HEK293 (cell line): ENCODE data around the gene TRAF4.

Source experiments
- BCL11A ChIP-seq: fragments of 450-650 bp; formaldehyde crosslinking; IDR thresholded peaks from 2 replicates; pipeline ENCODE4 v1.5.1; 2016; ENCODE audit warnings: low read depth, missing biosample characterization, missing genetic modification characterization
- BCL11B ChIP-seq: fragments of 450-650 bp; formaldehyde crosslinking; IDR thresholded peaks from 2 replicates; pipeline ENCODE4 v1.5.1; 2016; ENCODE audit warnings: low read depth, missing biosample characterization, missing genetic modification characterization
- HIC1 ChIP-seq: fragments of 450-650 bp; formaldehyde crosslinking; IDR thresholded peaks from 2 replicates; pipeline ENCODE4 v1.5.1; 2016; ENCODE audit warnings: missing biosample characterization, missing genetic modification characterization
- IKZF3 ChIP-seq: fragments of 450-650 bp; IDR thresholded peaks from 2 replicates; pipeline ENCODE4 v1.5.0; 2018; ENCODE audit warnings: missing biosample characterization, mild to moderate bottlenecking, missing genetic modification characterization, moderate library complexity
- KLF1 ChIP-seq: fragments of 450-650 bp; formaldehyde crosslinking; IDR thresholded peaks from 2 replicates; pipeline ENCODE4 v1.5.1; 2016; ENCODE audit warnings: missing biosample characterization, missing genetic modification characterization
- KLF16 ChIP-seq: fragments of 450-650 bp; formaldehyde crosslinking; IDR thresholded peaks from 2 replicates; pipeline ENCODE4 v1.5.1; 2017; ENCODE audit warnings: missing biosample characterization, missing genetic modification characterization
- KLF7 ChIP-seq: fragments of 450-650 bp; formaldehyde crosslinking; IDR thresholded peaks from 2 replicates; pipeline ENCODE4 v1.5.1; 2016; ENCODE audit warnings: missing biosample characterization, missing genetic modification characterization, borderline replicate concordance
- MZF1 ChIP-seq: fragments of 450-650 bp; formaldehyde crosslinking; IDR thresholded peaks from 2 replicates; pipeline ENCODE4 v1.5.1; 2017; ENCODE audit warnings: missing biosample characterization, missing genetic modification characterization, borderline replicate concordance
- SP2 ChIP-seq: fragments of 450-650 bp; formaldehyde crosslinking; IDR thresholded peaks from 2 replicates; pipeline ENCODE4 v1.5.1; 2016; ENCODE audit warnings: missing biosample characterization, missing genetic modification characterization
- SP3 ChIP-seq: fragments of 450-650 bp; formaldehyde crosslinking; IDR thresholded peaks from 2 replicates; pipeline ENCODE4 v1.5.1; 2016; ENCODE audit warnings: missing biosample characterization, missing genetic modification characterization
- SP7 ChIP-seq: fragments of 450-650 bp; formaldehyde crosslinking; IDR thresholded peaks from 2 replicates; pipeline ENCODE4 v1.5.1; 2016; ENCODE audit warnings: missing biosample characterization, missing genetic modification characterization
- ZBTB21 ChIP-seq: fragments of 450-650 bp; formaldehyde crosslinking; IDR thresholded peaks from 2 replicates; pipeline ENCODE4 v1.5.1; 2017; ENCODE audit warnings: missing biosample characterization, missing genetic modification characterization
- ZEB2 ChIP-seq: fragments of 450-650 bp; formaldehyde crosslinking; IDR thresholded peaks from 2 replicates; pipeline ENCODE4 v1.5.1; 2016; ENCODE audit warnings: missing biosample characterization, missing genetic modification characterization
- ZNF157 ChIP-seq: fragments of 450-650 bp; formaldehyde crosslinking; IDR thresholded peaks from 2 replicates; pipeline ENCODE4 v1.5.1; 2016; ENCODE audit warnings: missing biosample characterization, missing genetic modification characterization
- ZNF211 ChIP-seq: fragments of 450-650 bp; formaldehyde crosslinking; IDR thresholded peaks from 2 replicates; pipeline ENCODE4 v1.5.1; 2016; ENCODE audit warnings: low read depth, missing biosample characterization, missing genetic modification characterization
- ZNF302 ChIP-seq: fragments of 450-650 bp; formaldehyde crosslinking; IDR thresholded peaks from 2 replicates; pipeline ENCODE4 v1.5.1; 2016; ENCODE audit warnings: missing biosample characterization, missing genetic modification characterization, low read depth
- ZNF354C ChIP-seq: fragments of 450-650 bp; formaldehyde crosslinking; IDR thresholded peaks from 2 replicates; pipeline ENCODE4 v1.5.1; 2016; ENCODE audit warnings: missing biosample characterization, missing genetic modification characterization, low read depth, borderline replicate concordance
- ZNF366 ChIP-seq: fragments of 450-650 bp; formaldehyde crosslinking; conservative IDR thresholded peaks from 2 replicates; pipeline ENCODE4 v1.5.1; 2016; ENCODE audit warnings: missing biosample characterization, missing genetic modification characterization
- ZNF423 ChIP-seq: fragments of 450-650 bp; formaldehyde crosslinking; IDR thresholded peaks from 2 replicates; pipeline ENCODE4 v1.5.1; 2016; ENCODE audit warnings: missing biosample characterization, missing genetic modification characterization
- ZNF530 ChIP-seq: fragments of 450-650 bp; formaldehyde crosslinking; IDR thresholded peaks from 2 replicates; pipeline ENCODE4 v1.5.1; 2016; ENCODE audit warnings: low read depth, missing biosample characterization, missing genetic modification characterization
- ZNF544 ChIP-seq: fragments of 450-650 bp; formaldehyde crosslinking; IDR thresholded peaks from 2 replicates; pipeline ENCODE4 v1.5.0; 2017; ENCODE audit warnings: missing biosample characterization, missing genetic modification characterization
- ZNF623 ChIP-seq: fragments of 450-650 bp; formaldehyde crosslinking; IDR thresholded peaks from 2 replicates; pipeline ENCODE4 v1.5.1; 2016; ENCODE audit warnings: missing biosample characterization, missing genetic modification characterization
- ZNF76 ChIP-seq: fragments of 450-650 bp; formaldehyde crosslinking; IDR thresholded peaks from 2 replicates; pipeline ENCODE4; 2016; ENCODE audit warnings: low read depth, missing biosample characterization, missing genetic modification characterization, borderline replicate concordance
- ZNF777 ChIP-seq: fragments of 450-650 bp; formaldehyde crosslinking; IDR thresholded peaks from 2 replicates; pipeline ENCODE4 v1.5.1; 2017; ENCODE audit warnings: missing biosample characterization, missing genetic modification characterization, borderline replicate concordance
- ZNF830 ChIP-seq: fragments of 450-650 bp; IDR thresholded peaks from 2 replicates; pipeline ENCODE4 v1.5.0; 2018; ENCODE audit warnings: missing biosample characterization, missing genetic modification characterization, low read depth, mild to moderate bottlenecking, moderate library complexity
- ZSCAN23 ChIP-seq: fragments of 450-650 bp; formaldehyde crosslinking; IDR thresholded peaks from 2 replicates; pipeline ENCODE4 v1.5.1; 2016; ENCODE audit warnings: missing biosample characterization, missing genetic modification characterization
- ZSCAN30 ChIP-seq: fragments of 450-650 bp; IDR thresholded peaks from 2 replicates; pipeline ENCODE4 v1.5.1; 2018; ENCODE audit warnings: missing biosample characterization, mild to moderate bottlenecking, missing genetic modification characterization, moderate library complexity
- TF ChIP-seq, protein P1 (sequence below): fragments of 450-650 bp; formaldehyde crosslinking; IDR thresholded peaks from 2 replicates; pipeline ENCODE4 v1.5.1; 2016; ENCODE audit warnings: missing biosample characterization, missing genetic modification characterization
- TF ChIP-seq, protein P2 (sequence below): fragments of 450-650 bp; formaldehyde crosslinking; IDR thresholded peaks from 2 replicates; pipeline ENCODE4 v1.5.1; 2017; ENCODE audit warnings: missing biosample characterization, missing genetic modification characterization
- TF ChIP-seq, protein P3 (sequence below): fragments of 450-650 bp; formaldehyde crosslinking; IDR thresholded peaks from 2 replicates; pipeline ENCODE4 v1.5.1; 2016; ENCODE audit warnings: missing biosample characterization, missing genetic modification characterization, borderline replicate concordance
- TF ChIP-seq, protein P4 (sequence below): fragments of 450-650 bp; formaldehyde crosslinking; IDR thresholded peaks from 2 replicates; pipeline ENCODE4 v1.5.1; 2016; ENCODE audit warnings: missing biosample characterization, missing genetic modification characterization

The TRAF4 gene

DNA sequence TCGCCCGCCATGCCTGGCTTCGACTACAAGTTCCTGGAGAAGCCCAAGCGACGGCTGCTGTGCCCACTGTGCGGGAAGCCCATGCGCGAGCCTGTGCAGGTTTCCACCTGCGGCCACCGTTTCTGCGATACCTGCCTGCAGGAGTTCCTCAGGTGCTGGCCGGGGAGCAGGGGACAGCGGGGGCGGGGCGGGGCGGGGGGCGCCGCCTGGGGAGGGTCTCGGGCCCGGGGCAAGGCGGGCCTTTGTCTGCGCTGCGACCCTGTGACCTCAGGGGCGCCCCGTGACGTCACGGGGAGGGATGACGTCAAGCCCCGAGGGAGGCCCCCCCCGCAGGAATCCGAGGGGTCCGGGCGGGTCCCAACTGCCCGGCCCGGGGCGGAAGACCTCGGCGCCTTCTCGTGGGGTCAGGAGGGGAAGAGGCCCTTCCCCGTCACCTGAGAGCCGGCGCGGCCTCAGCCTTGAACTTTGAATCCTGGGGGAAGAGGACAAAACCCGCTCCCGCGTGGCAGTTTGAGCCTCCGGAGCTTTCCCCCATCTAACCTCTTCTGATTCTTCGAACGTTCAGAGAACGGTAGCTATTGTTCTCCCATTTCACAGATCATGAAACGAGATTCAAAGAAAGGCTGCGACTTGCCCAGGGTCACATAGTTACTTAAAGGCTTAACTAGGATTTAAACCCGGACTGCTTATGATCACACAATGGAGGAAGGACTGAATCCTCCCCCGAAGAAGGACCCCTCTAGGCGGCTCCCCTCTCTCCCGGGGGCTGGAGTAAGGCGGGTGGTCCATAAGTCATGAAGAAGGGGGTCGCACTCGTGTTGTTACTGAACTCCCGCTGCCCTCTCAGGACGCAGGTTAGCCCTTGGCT is 527 bp downstream of the TRAF4 start (continued):
- TF ChIP-seq, protein P1, sequence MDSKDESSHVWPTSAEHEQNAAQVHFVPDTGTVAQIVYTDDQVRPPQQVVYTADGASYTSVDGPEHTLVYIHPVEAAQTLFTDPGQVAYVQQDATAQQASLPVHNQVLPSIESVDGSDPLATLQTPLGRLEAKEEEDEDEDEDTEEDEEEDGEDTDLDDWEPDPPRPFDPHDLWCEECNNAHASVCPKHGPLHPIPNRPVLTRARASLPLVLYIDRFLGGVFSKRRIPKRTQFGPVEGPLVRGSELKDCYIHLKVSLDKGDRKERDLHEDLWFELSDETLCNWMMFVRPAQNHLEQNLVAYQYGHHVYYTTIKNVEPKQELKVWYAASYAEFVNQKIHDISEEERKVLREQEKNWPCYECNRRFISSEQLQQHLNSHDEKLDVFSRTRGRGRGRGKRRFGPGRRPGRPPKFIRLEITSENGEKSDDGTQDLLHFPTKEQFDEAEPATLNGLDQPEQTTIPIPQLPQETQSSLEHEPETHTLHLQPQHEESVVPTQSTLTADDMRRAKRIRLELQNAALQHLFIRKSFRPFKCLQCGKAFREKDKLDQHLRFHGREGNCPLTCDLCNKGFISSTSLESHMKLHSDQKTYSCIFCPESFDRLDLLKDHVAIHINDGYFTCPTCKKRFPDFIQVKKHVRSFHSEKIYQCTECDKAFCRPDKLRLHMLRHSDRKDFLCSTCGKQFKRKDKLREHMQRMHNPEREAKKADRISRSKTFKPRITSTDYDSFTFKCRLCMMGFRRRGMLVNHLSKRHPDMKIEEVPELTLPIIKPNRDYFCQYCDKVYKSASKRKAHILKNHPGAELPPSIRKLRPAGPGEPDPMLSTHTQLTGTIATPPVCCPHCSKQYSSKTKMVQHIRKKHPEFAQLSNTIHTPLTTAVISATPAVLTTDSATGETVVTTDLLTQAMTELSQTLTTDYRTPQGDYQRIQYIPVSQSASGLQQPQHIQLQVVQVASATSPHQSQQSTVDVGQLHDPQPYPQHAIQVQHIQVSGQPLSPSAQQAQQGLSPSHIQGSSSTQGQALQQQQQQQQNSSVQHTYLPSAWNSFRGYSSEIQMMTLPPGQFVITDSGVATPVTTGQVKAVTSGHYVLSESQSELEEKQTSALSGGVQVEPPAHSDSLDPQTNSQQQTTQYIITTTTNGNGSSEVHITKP (tag by site-specific recombination) = no peak
- TF ChIP-seq ZBTB21 (tag by site-specific recombination) (peak; percentile 99), BCL11A (tag by site-specific recombination) (peak; percentile 58; the same call in 1 of the 2 replicates), ZNF423 (tag by site-specific recombination) (no peak), IKZF3 (no peak), ZNF302 (tag by site-specific recombination) (no peak), SP3 (tag by site-specific recombination) (peak; percentile 43), ZNF830 (tag by site-specific recombination) (no peak), ZNF354C (tag by site-specific recombination) (no peak), SP7 (no peak), ZNF544 (tag by site-specific recombination) (no peak), KLF7 (no peak), ZNF76 (tag by site-specific recombination) (0 out of 2 replicates have a peak, but pooled peaks have one; percentile 52), MZF1 (no peak), ZNF211 (no peak), ZSCAN23 (tag by site-specific recombination) (no peak), ZNF777 (tag by site-specific recombination) (no peak), ZNF157 (tag by site-specific recombination) (no peak), KLF1 (tag by site-specific recombination) (peak; percentile 46), ZNF530 (tag by site-specific recombination) (no peak), ZSCAN30 (tag by site-specific recombination) (peak; percentile 32; the same call in 1 of the 2 replicates), BCL11B (tag by site-specific recombination) (peak; percentile 57; the same call in 1 of the 2 replicates), ZNF366 (tag by site-specific recombination) (no peak), ZEB2 (tag by site-specific recombination) (peak; percentile 65; the same call in 1 of the 2 replicates), ZNF623 (no peak), HIC1 (no peak), SP2 (no peak), KLF16 (no peak)
- TF ChIP-seq, protein P2, sequence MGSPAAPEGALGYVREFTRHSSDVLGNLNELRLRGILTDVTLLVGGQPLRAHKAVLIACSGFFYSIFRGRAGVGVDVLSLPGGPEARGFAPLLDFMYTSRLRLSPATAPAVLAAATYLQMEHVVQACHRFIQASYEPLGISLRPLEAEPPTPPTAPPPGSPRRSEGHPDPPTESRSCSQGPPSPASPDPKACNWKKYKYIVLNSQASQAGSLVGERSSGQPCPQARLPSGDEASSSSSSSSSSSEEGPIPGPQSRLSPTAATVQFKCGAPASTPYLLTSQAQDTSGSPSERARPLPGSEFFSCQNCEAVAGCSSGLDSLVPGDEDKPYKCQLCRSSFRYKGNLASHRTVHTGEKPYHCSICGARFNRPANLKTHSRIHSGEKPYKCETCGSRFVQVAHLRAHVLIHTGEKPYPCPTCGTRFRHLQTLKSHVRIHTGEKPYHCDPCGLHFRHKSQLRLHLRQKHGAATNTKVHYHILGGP (tag by site-specific recombination) = no peak
- TF ChIP-seq, protein P3, sequence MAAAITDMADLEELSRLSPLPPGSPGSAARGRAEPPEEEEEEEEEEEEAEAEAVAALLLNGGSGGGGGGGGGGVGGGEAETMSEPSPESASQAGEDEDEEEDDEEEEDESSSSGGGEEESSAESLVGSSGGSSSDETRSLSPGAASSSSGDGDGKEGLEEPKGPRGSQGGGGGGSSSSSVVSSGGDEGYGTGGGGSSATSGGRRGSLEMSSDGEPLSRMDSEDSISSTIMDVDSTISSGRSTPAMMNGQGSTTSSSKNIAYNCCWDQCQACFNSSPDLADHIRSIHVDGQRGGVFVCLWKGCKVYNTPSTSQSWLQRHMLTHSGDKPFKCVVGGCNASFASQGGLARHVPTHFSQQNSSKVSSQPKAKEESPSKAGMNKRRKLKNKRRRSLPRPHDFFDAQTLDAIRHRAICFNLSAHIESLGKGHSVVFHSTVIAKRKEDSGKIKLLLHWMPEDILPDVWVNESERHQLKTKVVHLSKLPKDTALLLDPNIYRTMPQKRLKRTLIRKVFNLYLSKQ = no peak
- TF ChIP-seq, protein P4, sequence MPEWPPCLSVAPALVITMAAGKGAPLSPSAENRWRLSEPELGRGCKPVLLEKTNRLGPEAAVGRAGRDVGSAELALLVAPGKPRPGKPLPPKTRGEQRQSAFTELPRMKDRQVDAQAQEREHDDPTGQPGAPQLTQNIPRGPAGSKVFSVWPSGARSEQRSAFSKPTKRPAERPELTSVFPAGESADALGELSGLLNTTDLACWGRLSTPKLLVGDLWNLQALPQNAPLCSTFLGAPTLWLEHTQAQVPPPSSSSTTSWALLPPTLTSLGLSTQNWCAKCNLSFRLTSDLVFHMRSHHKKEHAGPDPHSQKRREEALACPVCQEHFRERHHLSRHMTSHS (tag by site-specific recombination) = no peak
